Measurements from ENCODE around the gene ASIC2. TPM values are rescaled to one million over a fixed set of nuclear protein-coding genes. Genes with fewer than 3 reads are reported as not detected.
A peak's percentile ranks its signal among the peaks of the same experiment; 100 is the strongest.

The ASIC2 gene
- total and polyA plus RNA-seq, 2 donors (not counting 3 experiments of a cell fraction or from before 2014, with no cell fraction given) = not detected

- H3K79me2 ChIP-seq (ENCODE audit: control insufficient read depth, insufficient read depth, low read length) = no peaks in the 10 kb centered on the region
- no peaks in the 10 kb centered on the region for H3K9me1 ChIP-seq (replicated peaks; ENCODE audit: control insufficient read depth, extremely low read depth, insufficient read depth, low read length)
- intact Hi-C loops (cut with micrococcal nuclease) (no loop called here), dilution Hi-C loops (cut with MboI; ENCODE audit: extremely low pct_ligation_motif_present, low sequenced_read_pairs) (no loop called here)
- no peaks in the 10 kb centered on the region for H3K36me3 ChIP-seq (ENCODE audit: control insufficient read depth in 2 of 2, extremely low read depth in 1 of 2, insufficient read depth in 2 of 2, low read length in 2 of 2)
- peak overlapping the region; percentile 81 for H2AFZ ChIP-seq (ENCODE audit: low read depth, low read length)
- DNase-seq (ENCODE audit: low read depth, low spot score) (peak; percentile 22), FAIRE-seq (no peak)
- no peak for TF ChIP-seq MAX (IDR thresholded peaks at IDR 0.05; ENCODE audit: insufficient read depth, insufficient read length)
- TF ChIP-seq EZH2 (IDR thresholded peaks at IDR 0.05; ENCODE audit: borderline replicate concordance, low read depth, low read length, severe bottlenecking) = peak; percentile 85
- no peak for TF ChIP-seq GATA2 (IDR thresholded peaks at IDR 0.05; ENCODE audit: insufficient read depth, insufficient read length, low read depth, low read length)
- no peak for TF ChIP-seq POLR2A (IDR thresholded peaks at IDR 0.05; ENCODE audit: low read depth, low read length)
- no peak overlapping the region for H3K27ac ChIP-seq (ENCODE audit: insufficient read depth, low read depth, low read length)
- BruUV-seq (replicated peaks) = no TSS peak
- peak overlapping the region; percentile 58 for H3K4me2 ChIP-seq (ENCODE audit: insufficient read depth, low read length)
- peaks cover 52 to 53% of the 10 kb centered on the region in 2 experiments for H3K27me3 ChIP-seq (ENCODE audit: control insufficient read depth in 2 of 2, insufficient read depth in 2 of 2, low read length in 2 of 2)
- no peaks in the 10 kb centered on the region for H3K9me3 ChIP-seq (replicated peaks; ENCODE audit: control insufficient read depth, insufficient read depth, low read length)
- H3K4me1 ChIP-seq (ENCODE audit: control insufficient read depth, extremely low read depth, insufficient read depth, low read length) = peaks cover 2% of the 10 kb centered on the region
- ChIA-PET CTCF (interaction anchor here (0.9 to 1.3 kb wide), 3 partner anchors 8 to 241 kb away, joined by 3 to 8 read pairs (median 3); no protein-coding TSS in a partner anchor), POLR2A (no interaction called here)
- peak overlapping the region; percentile 8 to 23 (median 18) for H3K4me3 ChIP-seq (replicated peaks in 1 of 3; ENCODE audit: insufficient read depth in 1 of 3, low read depth in 1 of 3, low read length in 3 of 3)
- no peaks in the 10 kb centered on the region for H4K20me1 ChIP-seq (replicated peaks; ENCODE audit: control insufficient read depth, extremely low read depth, insufficient read depth, low read length)
- no peak overlapping the region for H3K9ac ChIP-seq (replicated peaks; ENCODE audit: extremely low read depth, insufficient read depth, low read length)
Observed at GRCh38 chr17:33291248-33292200, 1.6 kb downstream of the ASIC2 start.

GRCh38 chr17:33290253-33290652 is 2.8 kb downstream of the ASIC2 start:
- dilution Hi-C loops (cut with MboI; ENCODE audit: extremely low pct_ligation_motif_present, low sequenced_read_pairs) (no loop called here), intact Hi-C loops (cut with micrococcal nuclease) (no loop called here)
- Histone ChIP-seq H3K4me3 (replicated peaks in 1 of 3; ENCODE audit: insufficient read depth in 1 of 3, low read depth in 1 of 3, low read length in 3 of 3) (no peak overlapping the region), H3K9me1 (replicated peaks; ENCODE audit: control insufficient read depth, extremely low read depth, insufficient read depth, low read length) (no peaks in the 10 kb centered on the region), H3K4me1 (ENCODE audit: control insufficient read depth, extremely low read depth, insufficient read depth, low read length) (peaks cover 2% of the 10 kb centered on the region), H3K27ac (ENCODE audit: insufficient read depth, low read depth, low read length) (no peak overlapping the region), H3K27me3 (ENCODE audit: control insufficient read depth in 2 of 2, insufficient read depth in 2 of 2, low read length in 2 of 2) (peaks cover 49 to 50% of the 10 kb centered on the region in 2 experiments), H3K79me2 (ENCODE audit: control insufficient read depth, insufficient read depth, low read length) (no peaks in the 10 kb centered on the region), H2AFZ (ENCODE audit: low read depth, low read length) (no peak overlapping the region), H3K9me3 (replicated peaks; ENCODE audit: control insufficient read depth, insufficient read depth, low read length) (no peaks in the 10 kb centered on the region), H3K9ac (replicated peaks; ENCODE audit: extremely low read depth, insufficient read depth, low read length) (no peak overlapping the region), H3K36me3 (ENCODE audit: control insufficient read depth in 2 of 2, extremely low read depth in 1 of 2, insufficient read depth in 2 of 2, low read length in 2 of 2) (no peaks in the 10 kb centered on the region), H4K20me1 (replicated peaks; ENCODE audit: control insufficient read depth, extremely low read depth, insufficient read depth, low read length) (no peaks in the 10 kb centered on the region), H3K4me2 (ENCODE audit: insufficient read depth, low read length) (no peak overlapping the region)
- DNase-seq (ENCODE audit: low read depth, low spot score) (no peak), FAIRE-seq (no peak)
- BruUV-seq (replicated peaks) = no TSS peak
- ChIA-PET POLR2A (no interaction called here), CTCF (no interaction called here)
- TF ChIP-seq CTCF (IDR thresholded peaks at IDR 0.05; ENCODE audit: extremely low read depth in 1 of 2, insufficient read depth in 1 of 2, low read depth in 1 of 2, low read length in 2 of 2) (no peak), MYC (IDR thresholded peaks at IDR 0.05; ENCODE audit: low read depth, low read length) (no peak), FOS (IDR thresholded peaks at IDR 0.05; ENCODE audit: borderline replicate concordance, insufficient read depth, low read length) (no peak), POLR2A (IDR thresholded peaks at IDR 0.05; ENCODE audit: low read depth, low read length) (no peak), JUN (IDR thresholded peaks at IDR 0.05; ENCODE audit: borderline replicate concordance, insufficient read depth, insufficient read length, low read depth) (no peak), EZH2 (IDR thresholded peaks at IDR 0.05; ENCODE audit: borderline replicate concordance, low read depth, low read length, severe bottlenecking) (no peak)

Measured in endothelial cell of umbilical vein (primary cell).